Stimulated activated naive CD8-positive, alpha-beta T cell treated with anti-CD3 and anti-CD28 coated beads, Interleukin-15, amount 100 ng/mL, for 72 hours (primary cell): ENCODE results near the gene ARHGEF38.
A peak's percentile ranks its signal among the peaks of the same experiment; 100 is the strongest.

Experiments used
- ATAC-seq: fragments of 150-1000 bp; cut with Tn5 transposase; 2 replicates; pipeline ENCODE4 v1.10.0; 2021; ENCODE audit warnings: mild to moderate bottlenecking, moderate library complexity
- DNase-seq, 2 donors: peaks; one replicate each; pipeline ENCODE4 v3.0.0; 2021 to 2022
- H3K27ac Mint-ChIP-seq, 2 donors: one replicate each; pipeline ENCODE4 v1.8.0; 2022; ENCODE audit warnings: mild to moderate bottlenecking in 2 of 2, mixed read lengths in 2 of 2, moderate library complexity in 2 of 2
- H3K27me3 Mint-ChIP-seq: one replicate; pipeline ENCODE4 v1.8.0; 2022; ENCODE audit warnings: mixed read lengths
- H3K4me1 Mint-ChIP-seq: one replicate; pipeline ENCODE4 v1.8.0; 2022; ENCODE audit warnings: mild to moderate bottlenecking, mixed read lengths
- H3K4me3 Mint-ChIP-seq, 2 donors: one replicate each; pipeline ENCODE4 v1.8.0; 2022; ENCODE audit warnings: mild to moderate bottlenecking in 2 of 2, mixed read lengths in 2 of 2, moderate library complexity in 1 of 2
- H3K9me3 Mint-ChIP-seq, 2 donors: one replicate each; pipeline ENCODE4 v1.8.0; 2022; ENCODE audit warnings: mixed read lengths in 2 of 2

ARHGEF38 gene

GRCh38 chr4:105645440-105645839, 93.0 kb downstream of the ARHGEF38 start:
- DNase-seq = no peak
- Mint-ChIP-seq H3K9me3 (no peaks in the 10 kb centered on the region), H3K4me1 (no peaks in the 10 kb centered on the region), H3K4me3 (no peak overlapping the region), H3K27ac (no peak overlapping the region), H3K27me3 (peaks cover 26% of the 10 kb centered on the region)
- ATAC-seq = no peak

DNA sequence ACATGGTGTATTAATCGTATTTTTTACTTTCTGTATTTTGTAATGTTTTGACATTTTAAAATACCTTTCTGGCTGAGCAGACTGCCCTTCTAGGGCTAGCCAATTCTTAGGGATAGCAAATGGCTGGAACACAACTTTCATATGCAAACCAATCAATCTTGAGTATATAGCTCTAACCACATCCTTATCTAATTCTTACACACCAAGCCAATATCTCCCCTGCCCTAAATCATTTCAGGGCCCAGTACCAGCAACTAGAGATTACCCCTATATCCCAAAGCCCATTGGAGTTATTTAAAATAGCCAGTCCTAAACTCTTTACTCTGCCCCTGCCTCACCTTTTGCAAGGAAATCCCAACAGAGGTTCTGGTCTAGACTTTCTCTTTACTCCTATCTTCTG, 97.8 kb downstream of the ARHGEF38 start:
- Mint-ChIP-seq H3K4me3 (no peak overlapping the region), H3K27ac (no peak overlapping the region), H3K27me3 (peaks cover 20% of the 10 kb centered on the region), H3K9me3 (no peaks in the 10 kb centered on the region), H3K4me1 (no peaks in the 10 kb centered on the region)
- DNase-seq (no peak), ATAC-seq (no peak)

- DNase-seq (no peak), ATAC-seq (no peak)
- no peaks in the 10 kb centered on the region for H3K9me3 Mint-ChIP-seq
- no peak overlapping the region for H3K27ac Mint-ChIP-seq
- peaks cover 20% of the 10 kb centered on the region for H3K27me3 Mint-ChIP-seq
- no peak overlapping the region for H3K4me3 Mint-ChIP-seq
- H3K4me1 Mint-ChIP-seq = no peaks in the 10 kb centered on the region
Observed at GRCh38 chr4:105651884-105652283, 99.5 kb downstream of the ARHGEF38 start.

- Mint-ChIP-seq H3K9me3 (no peaks in the 10 kb centered on the region), H3K27ac (no peak overlapping the region), H3K27me3 (peaks cover 16% of the 10 kb centered on the region), H3K4me3 (no peak overlapping the region), H3K4me1 (no peaks in the 10 kb centered on the region)
- ATAC-seq = no peak
- no peak for DNase-seq
Observed at GRCh38 chr4:105652286-105652888, 100.0 kb downstream of the ARHGEF38 start.

- Mint-ChIP-seq H3K27ac (no peak overlapping the region), H3K4me1 (no peaks in the 10 kb centered on the region), H3K4me3 (no peak overlapping the region), H3K9me3 (no peaks in the 10 kb centered on the region), H3K27me3 (no peaks in the 10 kb centered on the region)
- no peak for DNase-seq
- ATAC-seq = no peak
Observed at GRCh38 chr4:105657117-105657765, 104.8 kb downstream of the ARHGEF38 start.

DNA sequence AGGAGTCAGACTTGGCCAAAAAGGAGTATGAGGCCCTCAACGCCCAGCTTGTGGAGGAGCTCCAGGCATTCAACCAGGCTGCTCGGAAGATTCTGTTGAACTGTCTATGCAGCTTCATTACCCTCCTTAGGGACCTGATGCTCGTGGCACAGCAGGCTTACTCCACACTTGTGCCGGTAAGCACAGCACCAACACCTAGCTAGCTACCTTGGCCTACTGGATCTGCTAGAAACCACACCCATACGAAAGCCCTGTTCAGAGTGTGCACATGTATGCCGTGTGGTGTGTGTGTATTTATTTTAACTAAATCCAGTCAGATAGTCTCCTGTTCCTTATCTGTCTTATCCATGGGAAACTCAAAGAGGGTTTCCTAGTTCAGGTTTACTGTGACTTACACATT, 106.8 kb downstream of the ARHGEF38 start:
- DNase-seq (no peak), ATAC-seq (peak; percentile 28)
- Mint-ChIP-seq H3K27me3 (no peaks in the 10 kb centered on the region), H3K9me3 (no peaks in the 10 kb centered on the region), H3K4me1 (no peaks in the 10 kb centered on the region), H3K4me3 (no peak overlapping the region), H3K27ac (no peak overlapping the region)

GRCh38 chr4:105661028-105661427, 108.6 kb downstream of the ARHGEF38 start:
- H3K9me3 Mint-ChIP-seq = no peaks in the 10 kb centered on the region
- DNase-seq (no peak), ATAC-seq (no peak)
- no peaks in the 10 kb centered on the region for H3K4me1 Mint-ChIP-seq
- no peak overlapping the region for H3K27ac Mint-ChIP-seq
- H3K4me3 Mint-ChIP-seq = no peak overlapping the region
- H3K27me3 Mint-ChIP-seq = no peaks in the 10 kb centered on the region

DNA sequence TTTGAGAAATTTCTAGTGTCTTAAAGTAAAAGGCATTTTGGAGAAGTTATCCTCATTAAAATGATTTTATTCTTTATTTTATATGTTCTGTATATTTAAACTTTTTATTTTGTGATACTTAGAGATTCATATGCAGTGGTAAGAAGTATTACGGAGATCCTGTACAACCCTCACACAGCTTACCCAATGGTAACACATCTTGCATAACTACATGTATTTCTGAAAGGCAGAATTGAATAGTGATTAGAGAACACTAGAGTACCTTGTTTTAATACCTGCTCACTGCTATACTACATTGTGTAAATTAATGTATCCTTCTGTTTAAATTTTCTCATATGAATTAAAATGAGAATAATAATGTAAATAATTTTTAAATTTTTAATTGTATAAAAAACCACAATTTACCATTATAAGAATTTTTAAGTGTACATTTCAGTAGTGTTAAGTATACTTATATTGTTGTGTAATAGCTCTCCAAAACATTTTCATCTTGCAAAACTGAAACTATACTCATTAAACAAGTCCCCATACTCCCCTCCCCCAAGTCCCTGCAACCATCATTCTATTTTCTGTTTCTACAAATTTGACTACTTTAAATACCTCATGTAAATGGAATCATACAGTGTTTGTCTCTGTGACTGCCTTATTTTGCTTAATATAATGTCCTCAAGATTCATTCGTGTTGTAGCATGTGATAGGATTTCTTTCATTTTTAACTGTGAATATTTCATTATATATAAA, 110.7 kb downstream of the ARHGEF38 start:
- no peaks in the 10 kb centered on the region for H3K4me1 Mint-ChIP-seq
- no peak for ATAC-seq
- no peak for DNase-seq
- no peak overlapping the region for H3K27ac Mint-ChIP-seq
- H3K9me3 Mint-ChIP-seq = no peaks in the 10 kb centered on the region
- no peak overlapping the region for H3K4me3 Mint-ChIP-seq
- peaks cover 9% of the 10 kb centered on the region for H3K27me3 Mint-ChIP-seq

DNA sequence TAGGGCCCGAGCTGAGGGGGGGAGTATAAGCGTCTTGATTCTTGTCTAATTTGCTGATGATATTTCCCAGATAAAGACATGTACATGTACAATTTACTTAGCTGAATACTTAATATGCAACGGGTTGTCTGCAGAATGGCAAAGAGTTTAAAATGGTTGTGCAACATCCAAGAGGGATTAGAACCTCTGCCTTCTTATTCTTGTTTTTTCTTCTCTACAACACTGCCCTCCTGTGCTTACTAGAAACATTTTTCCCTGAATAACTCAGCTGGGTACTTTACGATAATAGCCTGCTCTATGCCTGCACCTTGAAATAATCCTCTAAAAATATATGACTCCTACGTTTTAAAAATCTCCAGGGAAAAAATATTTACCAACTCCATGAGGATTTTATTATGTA, 114.3 kb downstream of the ARHGEF38 start:
- H3K4me1 Mint-ChIP-seq = no peaks in the 10 kb centered on the region
- ATAC-seq (no peak), DNase-seq (no peak)
- no peak overlapping the region for H3K27ac Mint-ChIP-seq
- H3K9me3 Mint-ChIP-seq = no peaks in the 10 kb centered on the region
- peaks cover 15% of the 10 kb centered on the region for H3K27me3 Mint-ChIP-seq
- no peak overlapping the region for H3K4me3 Mint-ChIP-seq

DNA sequence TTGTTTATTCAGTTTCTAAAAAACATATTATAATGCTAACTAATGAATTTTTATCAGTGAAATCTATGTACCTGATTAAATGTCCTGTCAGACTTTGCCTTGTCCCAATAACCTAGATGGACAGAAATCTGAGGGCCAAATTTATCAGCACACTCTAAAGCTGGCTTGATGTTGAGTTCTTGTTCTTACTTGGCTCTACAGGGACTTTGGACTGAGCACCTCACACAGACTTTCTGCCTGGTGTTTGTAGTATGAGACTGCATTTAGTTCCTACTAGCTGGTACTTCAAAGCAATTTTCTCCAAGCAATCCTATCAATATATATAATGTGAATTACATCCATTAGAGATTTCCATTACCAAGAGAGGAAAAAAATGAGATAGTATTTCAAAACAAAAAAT, 118.3 kb downstream of the ARHGEF38 start:
- Mint-ChIP-seq H3K4me3 (no peak overlapping the region), H3K4me1 (no peaks in the 10 kb centered on the region), H3K27ac (no peak overlapping the region), H3K27me3 (peaks cover 30% of the 10 kb centered on the region), H3K9me3 (no peaks in the 10 kb centered on the region)
- no peak for ATAC-seq
- no peak for DNase-seq

GRCh38 chr4:105671301-105671700, 118.9 kb downstream of the ARHGEF38 start:
- Mint-ChIP-seq H3K27me3 (peaks cover 30% of the 10 kb centered on the region), H3K4me3 (no peak overlapping the region), H3K9me3 (no peaks in the 10 kb centered on the region), H3K27ac (no peak overlapping the region), H3K4me1 (no peaks in the 10 kb centered on the region)
- ATAC-seq = no peak
- no peak for DNase-seq

DNA sequence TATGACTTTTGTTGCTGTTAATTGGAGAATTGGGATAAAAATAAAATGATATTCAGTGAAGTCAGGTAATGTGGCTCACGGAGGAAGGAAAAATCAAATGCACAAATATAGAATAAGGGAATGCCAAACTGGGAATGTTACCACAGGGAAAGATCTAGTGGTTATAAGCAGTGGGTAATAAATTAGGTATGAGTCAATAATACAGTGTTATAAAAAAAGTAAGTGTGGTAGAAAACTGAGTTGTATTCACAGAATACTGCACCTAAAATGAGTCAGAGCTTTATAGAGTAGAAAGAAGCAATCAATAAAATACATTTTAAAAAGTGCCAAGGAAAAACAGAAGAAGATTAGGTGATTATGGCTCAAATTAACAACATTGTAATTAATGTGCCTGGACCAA, 121.6 kb downstream of the ARHGEF38 start:
- DNase-seq (no peak), ATAC-seq (no peak)

GRCh38 chr4:105677709-105678108, 125.3 kb downstream of the ARHGEF38 start:
- no peak for ATAC-seq

More for the DNA sequence above, 121.6 kb downstream of the ARHGEF38 start:
- no peak overlapping the region for H3K4me3 Mint-ChIP-seq
- no peak overlapping the region for H3K27ac Mint-ChIP-seq
- peaks cover 21% of the 10 kb centered on the region for H3K27me3 Mint-ChIP-seq
- no peaks in the 10 kb centered on the region for H3K9me3 Mint-ChIP-seq
- no peaks in the 10 kb centered on the region for H3K4me1 Mint-ChIP-seq

DNA sequence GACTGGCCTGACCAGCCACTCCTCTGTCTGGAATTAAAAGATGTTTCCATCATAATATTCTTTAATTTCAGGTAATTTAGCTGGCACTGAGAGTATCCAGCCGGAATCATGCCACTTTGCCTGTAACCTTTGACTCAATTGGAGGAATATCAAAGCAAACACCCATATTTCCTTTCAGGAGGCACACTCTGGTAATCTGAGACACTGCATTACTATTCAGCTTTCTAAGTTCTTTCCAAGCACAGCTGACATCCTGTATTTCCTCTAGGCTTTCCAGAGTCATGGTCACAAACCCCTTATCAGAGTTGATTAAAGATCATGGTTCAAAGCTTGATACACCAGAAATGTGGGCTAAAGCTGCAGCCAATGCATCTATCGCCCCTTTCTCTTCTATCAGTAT, 126.8 kb downstream of the ARHGEF38 start:
- H3K27me3 Mint-ChIP-seq = peaks cover under 1% of the 10 kb centered on the region
- H3K27ac Mint-ChIP-seq = no peak overlapping the region
- no peaks in the 10 kb centered on the region for H3K4me1 Mint-ChIP-seq
- no peak for DNase-seq
- H3K4me3 Mint-ChIP-seq = no peak overlapping the region
- ATAC-seq = no peak
- no peaks in the 10 kb centered on the region for H3K9me3 Mint-ChIP-seq

More at GRCh38 chr4:105677709-105678108, 125.3 kb downstream of the ARHGEF38 start:
- Mint-ChIP-seq H3K27me3 (peaks cover 12% of the 10 kb centered on the region), H3K4me1 (no peaks in the 10 kb centered on the region), H3K27ac (no peak overlapping the region), H3K4me3 (no peak overlapping the region), H3K9me3 (no peaks in the 10 kb centered on the region)
- DNase-seq = no peak

DNA sequence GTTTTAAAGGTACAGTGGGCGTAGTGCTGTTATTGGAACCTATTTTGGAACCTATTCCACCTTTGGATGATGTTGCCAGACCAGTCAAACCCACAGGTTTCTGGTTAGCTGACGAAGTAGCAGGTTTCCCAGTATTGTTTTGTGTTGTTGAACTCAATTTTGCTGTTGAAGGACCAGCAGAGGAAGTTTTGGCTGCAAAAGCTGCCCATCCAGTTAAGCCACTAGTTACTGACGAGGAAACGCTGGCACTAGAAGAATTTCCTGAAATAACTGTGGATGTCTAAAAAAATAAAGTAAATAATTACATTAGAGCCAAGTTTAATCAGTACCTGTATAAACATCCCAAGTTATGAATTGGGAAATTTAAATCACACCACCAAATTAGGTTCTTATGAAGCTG, 130.6 kb downstream of the ARHGEF38 start:
- no peak for ATAC-seq
- no peaks in the 10 kb centered on the region for H3K4me1 Mint-ChIP-seq

GRCh38 chr4:105686571-105686970, 134.2 kb downstream of the ARHGEF38 start:
- DNase-seq (no peak), ATAC-seq (no peak)
- Mint-ChIP-seq H3K27ac (no peak overlapping the region), H3K4me1 (no peaks in the 10 kb centered on the region), H3K9me3 (no peaks in the 10 kb centered on the region), H3K4me3 (no peak overlapping the region), H3K27me3 (no peaks in the 10 kb centered on the region)

More for the DNA sequence above, 130.6 kb downstream of the ARHGEF38 start:
- Mint-ChIP-seq H3K4me3 (no peak overlapping the region), H3K27me3 (no peaks in the 10 kb centered on the region), H3K9me3 (no peaks in the 10 kb centered on the region), H3K27ac (no peak overlapping the region)
- DNase-seq = no peak
